Astrocyte (in vitro differentiated cells and primary cell): ENCODE measurements around the gene ATP5F1D.

ENCODE experiments used
- CTCF ChIP-seq: IDR thresholded peaks from 2 replicates; pipeline ENCODE4 v1.5.1; 2011; ENCODE audit warnings: low read depth, mild to moderate bottlenecking, inconsistent platforms, low read length, moderate library complexity; ENCODE audit not compliant: insufficient read depth
- EZH2 ChIP-seq: IDR thresholded peaks from 2 replicates; pipeline ENCODE4 v1.6.1; 2012; ENCODE audit warnings: mild to moderate bottlenecking, low read length, inconsistent platforms; ENCODE audit not compliant: insufficient read depth

DNA sequence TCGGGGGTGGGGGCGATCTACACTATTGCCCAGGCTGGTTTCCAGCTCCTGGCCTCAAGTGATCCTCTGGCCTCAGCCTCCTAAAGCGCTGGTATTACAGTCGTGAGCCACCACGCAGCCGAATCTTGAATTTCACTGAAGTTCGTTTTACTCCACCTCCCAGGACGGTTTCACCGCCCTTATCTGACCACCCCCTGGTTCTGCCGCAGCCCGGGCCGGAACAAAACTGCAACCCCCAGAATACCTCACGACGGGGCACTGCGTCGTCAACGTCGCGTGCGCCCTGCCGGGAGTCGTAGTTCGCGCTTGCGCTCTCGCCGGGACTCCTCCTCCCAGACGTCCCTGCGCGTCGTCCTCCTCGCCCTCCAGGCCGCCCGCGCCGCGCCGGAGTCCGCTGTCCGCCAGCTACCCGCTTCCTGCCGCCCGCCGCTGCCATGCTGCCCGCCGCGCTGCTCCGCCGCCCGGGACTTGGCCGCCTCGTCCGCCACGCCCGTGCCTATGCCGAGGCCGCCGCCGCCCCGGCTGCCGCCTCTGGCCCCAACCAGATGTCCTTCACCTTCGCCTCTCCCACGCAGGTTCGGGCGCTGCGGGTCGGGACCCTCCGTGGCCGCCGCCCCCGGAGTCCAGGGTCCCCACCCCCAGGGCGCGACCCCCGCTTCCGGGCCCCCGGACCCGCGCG, at the start of gene ATP5F1D:
- no peak for TF ChIP-seq CTCF
- no peak for TF ChIP-seq EZH2
